ENCODE results near the gene CWC27. TPM values are rescaled to one million over a fixed set of nuclear protein-coding genes. Genes with fewer than 3 reads are reported as not detected.

The CWC27 gene
- total RNA-seq, 1 experiment from 2014 or later: 42.7 TPM

GRCh38 chr5:64971513-64971912 is 202.8 kb downstream of the CWC27 start (continued):
- TF ChIP-seq ERG (CRISPR knock-in tag; IDR thresholded peaks at IDR 0.05): no peak

DNA sequence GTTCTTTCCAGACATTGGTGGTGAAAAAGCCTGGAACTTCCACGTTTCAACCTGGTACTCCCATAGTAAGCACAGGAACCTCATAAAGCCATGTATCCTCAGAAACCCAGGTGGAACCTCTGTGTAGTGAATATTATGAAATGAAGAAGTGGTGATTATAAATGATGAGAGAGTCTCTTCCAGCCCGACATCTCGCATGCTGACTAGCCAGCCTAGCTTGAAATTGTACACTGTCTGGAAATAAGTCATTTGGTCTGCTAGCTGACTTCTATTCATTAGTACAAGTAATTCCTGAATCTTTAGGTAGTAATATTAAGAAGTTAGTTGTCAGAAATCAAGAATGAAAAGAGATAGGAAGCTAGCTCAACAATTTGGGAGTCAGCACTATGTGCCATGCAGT is 203.3 kb downstream of the CWC27 start:
- no peaks in the 10 kb centered on the region for H3K9me3 Mint-ChIP-seq
- H3K4me3 Mint-ChIP-seq: no peak overlapping the region
- ATAC-seq (no peak), DNase-seq (ENCODE audit: low spot score) (no peak)
- no peaks in the 10 kb centered on the region for H3K4me1 Mint-ChIP-seq
- POLR2A ChIA-PET: no interaction called here
- peaks cover 8% of the 10 kb centered on the region; the same call in 1 of the 2 replicates for H3K36me3 Mint-ChIP-seq
- H3K27ac Mint-ChIP-seq: no peak overlapping the region
- CTCF ChIA-PET: interaction anchor here (1.1 kb wide), 1 partner anchor 510 kb away, joined by 5 read pairs; the partner anchor contains the start of gene ADAMTS6
- no peaks in the 10 kb centered on the region for H3K27me3 Mint-ChIP-seq (ENCODE audit: low read depth)
- TF ChIP-seq CDX4 (CRISPR knock-in tag; IDR thresholded peaks at IDR 0.05; ENCODE audit: borderline replicate concordance): no peak
- TF ChIP-seq MLX (CRISPR knock-in tag; IDR thresholded peaks at IDR 0.05): no peak
- no peak for TF ChIP-seq IRF2 (CRISPR knock-in tag; IDR thresholded peaks at IDR 0.05; ENCODE audit: borderline replicate concordance, low read depth)
- TF ChIP-seq SMAD3 (CRISPR knock-in tag; IDR thresholded peaks at IDR 0.05; ENCODE audit: borderline replicate concordance): no peak
- no peak for TF ChIP-seq ESRRA (CRISPR knock-in tag; IDR thresholded peaks at IDR 0.05; ENCODE audit: borderline replicate concordance)
- TF ChIP-seq ZSCAN18 (CRISPR knock-in tag; IDR thresholded peaks at IDR 0.05): no peak
- TF ChIP-seq ETV6 (CRISPR knock-in tag; IDR thresholded peaks at IDR 0.05): no peak
- no peak for TF ChIP-seq KAT7 (CRISPR knock-in tag; IDR thresholded peaks at IDR 0.05; ENCODE audit: borderline replicate concordance)
- TF ChIP-seq, protein P1, sequence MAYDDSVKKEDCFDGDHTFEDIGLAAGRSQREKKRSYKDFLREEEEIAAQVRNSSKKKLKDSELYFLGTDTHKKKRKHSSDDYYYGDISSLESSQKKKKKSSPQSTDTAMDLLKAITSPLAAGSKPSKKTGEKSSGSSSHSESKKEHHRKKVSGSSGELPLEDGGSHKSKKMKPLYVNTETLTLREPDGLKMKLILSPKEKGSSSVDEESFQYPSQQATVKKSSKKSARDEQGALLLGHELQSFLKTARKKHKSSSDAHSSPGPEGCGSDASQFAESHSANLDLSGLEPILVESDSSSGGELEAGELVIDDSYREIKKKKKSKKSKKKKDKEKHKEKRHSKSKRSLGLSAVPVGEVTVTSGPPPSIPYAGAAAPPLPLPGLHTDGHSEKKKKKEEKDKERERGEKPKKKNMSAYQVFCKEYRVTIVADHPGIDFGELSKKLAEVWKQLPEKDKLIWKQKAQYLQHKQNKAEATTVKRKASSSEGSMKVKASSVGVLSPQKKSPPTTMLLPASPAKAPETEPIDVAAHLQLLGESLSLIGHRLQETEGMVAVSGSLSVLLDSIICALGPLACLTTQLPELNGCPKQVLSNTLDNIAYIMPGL (CRISPR knock-in tag; IDR thresholded peaks at IDR 0.05): no peak
- TF ChIP-seq IRF1 (CRISPR knock-in tag; IDR thresholded peaks at IDR 0.05): no peak
- TF ChIP-seq ATF6 (CRISPR knock-in tag; IDR thresholded peaks at IDR 0.05): no peak
- TF ChIP-seq JAZF1 (CRISPR knock-in tag; IDR thresholded peaks at IDR 0.05): no peak
- no peak for TF ChIP-seq USF1 (CRISPR knock-in tag; IDR thresholded peaks at IDR 0.05)
- TF ChIP-seq, protein P2, sequence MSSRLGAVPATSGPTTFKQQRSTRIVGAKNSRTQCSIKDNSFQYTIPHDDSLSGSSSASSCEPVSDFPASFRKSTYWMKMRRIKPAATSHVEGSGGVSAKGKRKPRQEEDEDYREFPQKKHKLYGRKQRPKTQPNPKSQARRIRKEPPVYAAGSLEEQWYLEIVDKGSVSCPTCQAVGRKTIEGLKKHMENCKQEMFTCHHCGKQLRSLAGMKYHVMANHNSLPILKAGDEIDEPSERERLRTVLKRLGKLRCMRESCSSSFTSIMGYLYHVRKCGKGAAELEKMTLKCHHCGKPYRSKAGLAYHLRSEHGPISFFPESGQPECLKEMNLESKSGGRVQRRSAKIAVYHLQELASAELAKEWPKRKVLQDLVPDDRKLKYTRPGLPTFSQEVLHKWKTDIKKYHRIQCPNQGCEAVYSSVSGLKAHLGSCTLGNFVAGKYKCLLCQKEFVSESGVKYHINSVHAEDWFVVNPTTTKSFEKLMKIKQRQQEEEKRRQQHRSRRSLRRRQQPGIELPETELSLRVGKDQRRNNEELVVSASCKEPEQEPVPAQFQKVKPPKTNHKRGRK (CRISPR knock-in tag; IDR thresholded peaks at IDR 0.05; ENCODE audit: borderline replicate concordance): no peak
- TF ChIP-seq NR1H2 (CRISPR knock-in tag; IDR thresholded peaks at IDR 0.05): no peak
- no peak for TF ChIP-seq TEAD1 (CRISPR knock-in tag; IDR thresholded peaks at IDR 0.05)
- TF ChIP-seq RORB (CRISPR knock-in tag; IDR thresholded peaks at IDR 0.05): no peak
- TF ChIP-seq FOXJ3 (CRISPR knock-in tag; IDR thresholded peaks at IDR 0.05; ENCODE audit: borderline replicate concordance): no peak
- TF ChIP-seq, protein P3, sequence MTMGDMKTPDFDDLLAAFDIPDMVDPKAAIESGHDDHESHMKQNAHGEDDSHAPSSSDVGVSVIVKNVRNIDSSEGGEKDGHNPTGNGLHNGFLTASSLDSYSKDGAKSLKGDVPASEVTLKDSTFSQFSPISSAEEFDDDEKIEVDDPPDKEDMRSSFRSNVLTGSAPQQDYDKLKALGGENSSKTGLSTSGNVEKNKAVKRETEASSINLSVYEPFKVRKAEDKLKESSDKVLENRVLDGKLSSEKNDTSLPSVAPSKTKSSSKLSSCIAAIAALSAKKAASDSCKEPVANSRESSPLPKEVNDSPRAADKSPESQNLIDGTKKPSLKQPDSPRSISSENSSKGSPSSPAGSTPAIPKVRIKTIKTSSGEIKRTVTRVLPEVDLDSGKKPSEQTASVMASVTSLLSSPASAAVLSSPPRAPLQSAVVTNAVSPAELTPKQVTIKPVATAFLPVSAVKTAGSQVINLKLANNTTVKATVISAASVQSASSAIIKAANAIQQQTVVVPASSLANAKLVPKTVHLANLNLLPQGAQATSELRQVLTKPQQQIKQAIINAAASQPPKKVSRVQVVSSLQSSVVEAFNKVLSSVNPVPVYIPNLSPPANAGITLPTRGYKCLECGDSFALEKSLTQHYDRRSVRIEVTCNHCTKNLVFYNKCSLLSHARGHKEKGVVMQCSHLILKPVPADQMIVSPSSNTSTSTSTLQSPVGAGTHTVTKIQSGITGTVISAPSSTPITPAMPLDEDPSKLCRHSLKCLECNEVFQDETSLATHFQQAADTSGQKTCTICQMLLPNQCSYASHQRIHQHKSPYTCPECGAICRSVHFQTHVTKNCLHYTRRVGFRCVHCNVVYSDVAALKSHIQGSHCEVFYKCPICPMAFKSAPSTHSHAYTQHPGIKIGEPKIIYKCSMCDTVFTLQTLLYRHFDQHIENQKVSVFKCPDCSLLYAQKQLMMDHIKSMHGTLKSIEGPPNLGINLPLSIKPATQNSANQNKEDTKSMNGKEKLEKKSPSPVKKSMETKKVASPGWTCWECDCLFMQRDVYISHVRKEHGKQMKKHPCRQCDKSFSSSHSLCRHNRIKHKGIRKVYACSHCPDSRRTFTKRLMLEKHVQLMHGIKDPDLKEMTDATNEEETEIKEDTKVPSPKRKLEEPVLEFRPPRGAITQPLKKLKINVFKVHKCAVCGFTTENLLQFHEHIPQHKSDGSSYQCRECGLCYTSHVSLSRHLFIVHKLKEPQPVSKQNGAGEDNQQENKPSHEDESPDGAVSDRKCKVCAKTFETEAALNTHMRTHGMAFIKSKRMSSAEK (CRISPR knock-in tag; IDR thresholded peaks at IDR 0.05; ENCODE audit: borderline replicate concordance): no peak

Data from WTC11 (cell line).